ENCODE measurements around the gene TDRD10. TPM values are rescaled to one million over a fixed set of nuclear protein-coding genes. Genes with fewer than 3 reads are reported as not detected.

TDRD10 gene
- total and polyA plus RNA-seq, 4 donors, result 1.9 to 12.6 (median 7.3) TPM

DNA sequence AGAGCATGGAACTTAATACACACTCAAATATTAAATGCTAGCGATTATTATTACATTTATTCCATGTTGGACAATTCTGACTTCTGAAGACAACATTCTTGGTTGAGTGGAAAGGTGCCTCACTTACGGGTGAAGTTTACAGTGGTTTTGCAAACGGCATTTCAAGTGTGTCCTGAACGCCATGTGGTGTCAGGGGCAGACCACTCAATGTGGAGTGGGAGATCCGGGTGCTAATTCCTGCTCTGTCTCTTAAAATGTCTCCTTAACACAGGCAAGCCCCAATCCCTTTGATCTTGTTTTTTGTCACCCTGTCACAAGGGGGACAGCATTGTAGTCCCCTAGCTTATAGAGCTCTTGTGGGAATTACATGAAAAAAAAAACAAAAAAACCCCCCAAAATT is 5.6 kb upstream of the TDRD10 start:
- DNase-seq, result no peak
- no peaks in the 10 kb centered on the region for H3K9me3 ChIP-seq (ENCODE audit: control insufficient read depth in 4 of 4, insufficient read depth in 3 of 4, low read length in 3 of 4)
- H3K36me3 ChIP-seq (ENCODE audit: control insufficient read depth in 4 of 4, insufficient read depth in 4 of 4, low read length in 4 of 4), result no peaks in the 10 kb centered on the region
- H3K4me1 ChIP-seq (ENCODE audit: control insufficient read depth in 5 of 5, insufficient read depth in 5 of 5, low read length in 5 of 5), result peaks cover 0 to 23% (median 7%) of the 10 kb centered on the region in 5 donors
- WGBS, 2 donors, result 38 to 64% methylated on average over 5 of the region's 5 CpGs
- ATAC-seq (ENCODE audit: insufficient read depth, low FRiP score), result no peak
- H3K27me3 ChIP-seq (ENCODE audit: control insufficient read depth in 3 of 3, insufficient read depth in 3 of 3, low read length in 2 of 3), result peaks cover 0 to 28% (median 20%) of the 10 kb centered on the region in 3 donors
- no peak overlapping the region for H3K9ac ChIP-seq (ENCODE audit: insufficient read depth in 1 of 2, low read length in 2 of 2)
- TF ChIP-seq, protein P1, sequence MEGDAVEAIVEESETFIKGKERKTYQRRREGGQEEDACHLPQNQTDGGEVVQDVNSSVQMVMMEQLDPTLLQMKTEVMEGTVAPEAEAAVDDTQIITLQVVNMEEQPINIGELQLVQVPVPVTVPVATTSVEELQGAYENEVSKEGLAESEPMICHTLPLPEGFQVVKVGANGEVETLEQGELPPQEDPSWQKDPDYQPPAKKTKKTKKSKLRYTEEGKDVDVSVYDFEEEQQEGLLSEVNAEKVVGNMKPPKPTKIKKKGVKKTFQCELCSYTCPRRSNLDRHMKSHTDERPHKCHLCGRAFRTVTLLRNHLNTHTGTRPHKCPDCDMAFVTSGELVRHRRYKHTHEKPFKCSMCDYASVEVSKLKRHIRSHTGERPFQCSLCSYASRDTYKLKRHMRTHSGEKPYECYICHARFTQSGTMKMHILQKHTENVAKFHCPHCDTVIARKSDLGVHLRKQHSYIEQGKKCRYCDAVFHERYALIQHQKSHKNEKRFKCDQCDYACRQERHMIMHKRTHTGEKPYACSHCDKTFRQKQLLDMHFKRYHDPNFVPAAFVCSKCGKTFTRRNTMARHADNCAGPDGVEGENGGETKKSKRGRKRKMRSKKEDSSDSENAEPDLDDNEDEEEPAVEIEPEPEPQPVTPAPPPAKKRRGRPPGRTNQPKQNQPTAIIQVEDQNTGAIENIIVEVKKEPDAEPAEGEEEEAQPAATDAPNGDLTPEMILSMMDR (IDR thresholded peaks at IDR 0.05; ENCODE audit: control extremely low read depth, extremely low read depth), result no peak
- no peak overlapping the region for H3K4me3 ChIP-seq
- H3K27ac ChIP-seq (ENCODE audit: low read depth in 1 of 2, low read length in 1 of 2), result peak overlapping the region; percentile 69 to 83

- Histone ChIP-seq H3K9ac (ENCODE audit: insufficient read depth in 1 of 2, low read length in 2 of 2) (no peak overlapping the region), H3K4me3 (no peak overlapping the region), H3K27me3 (ENCODE audit: control insufficient read depth in 3 of 3, insufficient read depth in 3 of 3, low read length in 2 of 3) (peaks cover 0 to 28% (median 21%) of the 10 kb centered on the region in 3 donors), H3K9me3 (ENCODE audit: control insufficient read depth in 4 of 4, insufficient read depth in 3 of 4, low read length in 3 of 4) (peaks cover 0 to 1% (median 0%) of the 10 kb centered on the region in 4 donors), H3K27ac (ENCODE audit: low read depth in 1 of 2, low read length in 1 of 2) (peak overlapping the region in 1 of 2 donors; percentile 73), H3K36me3 (ENCODE audit: control insufficient read depth in 4 of 4, insufficient read depth in 4 of 4, low read length in 4 of 4) (no peaks in the 10 kb centered on the region), H3K4me1 (ENCODE audit: control insufficient read depth in 5 of 5, insufficient read depth in 5 of 5, low read length in 5 of 5) (peaks cover 0 to 23% (median 7%) of the 10 kb centered on the region in 5 donors)
- TF ChIP-seq, protein P1 (IDR thresholded peaks at IDR 0.05; ENCODE audit: control extremely low read depth, extremely low read depth), result no peak
- DNase-seq, result peak in 2 of 3 donors; percentile 21 to 72
- WGBS, 2 donors, result 19 to 30% methylated on average over 5 of the region's 5 CpGs
- ATAC-seq (ENCODE audit: insufficient read depth, low FRiP score), result no peak
Measured at GRCh38 chr1:154497026-154497806, 4.8 kb upstream of the TDRD10 start.

DNA sequence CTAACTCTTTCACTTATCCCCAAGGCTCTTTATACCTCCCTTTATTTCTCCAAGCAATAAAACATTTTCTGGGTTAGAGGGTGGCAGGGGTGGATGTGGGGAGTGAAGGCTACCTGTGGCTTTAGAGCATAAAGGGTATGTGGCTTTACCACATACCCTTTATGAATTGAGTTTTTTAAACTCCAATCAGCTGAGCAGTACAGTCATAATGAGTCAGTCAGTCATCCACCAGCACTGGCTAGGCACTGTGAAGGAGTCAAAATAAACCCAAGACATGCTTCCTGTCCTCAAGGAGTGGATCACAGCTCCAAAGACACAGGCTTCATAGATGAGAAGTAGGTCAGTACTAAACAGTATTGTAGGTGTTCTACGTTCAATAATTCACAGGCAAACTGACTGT is 2.6 kb upstream of the TDRD10 start:
- Histone ChIP-seq H3K4me1 (ENCODE audit: control insufficient read depth in 5 of 5, insufficient read depth in 5 of 5, low read length in 5 of 5) (peaks cover 0 to 18% (median 0%) of the 10 kb centered on the region in 5 donors), H3K27me3 (ENCODE audit: control insufficient read depth in 3 of 3, insufficient read depth in 3 of 3, low read length in 2 of 3) (peaks cover 0 to 42% (median 38%) of the 10 kb centered on the region in 3 donors), H3K9me3 (ENCODE audit: control insufficient read depth in 4 of 4, insufficient read depth in 3 of 4, low read length in 3 of 4) (peaks cover 0 to 9% (median 0%) of the 10 kb centered on the region in 4 donors), H3K4me3 (peak overlapping the region; percentile 48), H3K36me3 (ENCODE audit: control insufficient read depth in 4 of 4, insufficient read depth in 4 of 4, low read length in 4 of 4) (no peaks in the 10 kb centered on the region), H3K27ac (ENCODE audit: low read depth in 1 of 2, low read length in 1 of 2) (peak overlapping the region; percentile 35 to 74), H3K9ac (ENCODE audit: insufficient read depth in 1 of 2, low read length in 2 of 2) (no peak overlapping the region)
- no peak for DNase-seq
- WGBS, 2 donors, result 71 to 81% methylated on average over 1 of the region's 1 CpG
- ATAC-seq (ENCODE audit: insufficient read depth, low FRiP score), result no peak
- TF ChIP-seq, protein P1 (IDR thresholded peaks at IDR 0.05; ENCODE audit: control extremely low read depth, extremely low read depth), result no peak

All from lung (tissue), 12 donors.